WTC11 (cell line): Measurements from ENCODE around the gene CACNA2D3. TPM values are rescaled to one million over a fixed set of nuclear protein-coding genes. Genes with fewer than 3 reads are reported as not detected.

Experiments used
- ATAC-seq: fragments of 200-7000 bp; cut with Tn5 transposase; 2 replicates; pipeline ENCODE4 v1.10.0; 2021; ENCODE audit warnings: mild to moderate bottlenecking, moderate library complexity
- CTCF ChIA-PET: fragments of 300-600 bp; sonication (Branson Sonifier 250); formaldehyde crosslinking; loops from one replicate; lab custom pipeline; 2021; ENCODE audit warnings: antibody characterized with exemption; lab: Charles Lee
- POLR2A ChIA-PET: fragments of 350-600 bp; sonication (Branson Sonifier 250); formaldehyde crosslinking; loops from one replicate; lab custom pipeline; 2021; ENCODE audit warnings: antibody characterized with exemption; lab: Charles Lee
- DNase-seq: peaks from one replicate; pipeline ENCODE4 v3.0.0; 2021; ENCODE audit warnings: low spot score
- H3K27ac Mint-ChIP-seq: 2 replicates; pipeline ENCODE4 v1.8.0; 2021; ENCODE audit warnings: mixed read lengths
- H3K27me3 Mint-ChIP-seq: 2 replicates; pipeline ENCODE4 v1.8.0; 2021; ENCODE audit warnings: low read depth, mild to moderate bottlenecking, moderate library complexity, mixed read lengths
- H3K36me3 Mint-ChIP-seq: 2 replicates; pipeline ENCODE4 v1.8.0; 2021; ENCODE audit warnings: mixed read lengths
- H3K4me1 Mint-ChIP-seq: 2 replicates; pipeline ENCODE4 v1.8.0; 2022; ENCODE audit warnings: mixed read lengths
- H3K4me3 Mint-ChIP-seq: 2 replicates; pipeline ENCODE4 v1.8.0; 2021; ENCODE audit warnings: mild to moderate bottlenecking, moderate library complexity, mixed read lengths
- H3K9me3 Mint-ChIP-seq: 2 replicates; pipeline ENCODE4 v1.8.0; 2021; ENCODE audit warnings: mixed read lengths
- ELF4 ChIP-seq: sonication (generic); formaldehyde crosslinking; IDR thresholded peaks from 2 replicates; pipeline ENCODE4 v1.8.1; 2022; ENCODE audit warnings: low read depth, mild to moderate bottlenecking, moderate library complexity, missing genetic modification reagents
- ETV6 ChIP-seq: sonication (generic); formaldehyde crosslinking; IDR thresholded peaks from 2 replicates; pipeline ENCODE4 v1.8.1; 2022; ENCODE audit warnings: mild to moderate bottlenecking, missing genetic modification reagents
- GABPB1 ChIP-seq: sonication (generic); formaldehyde crosslinking; IDR thresholded peaks from 2 replicates; pipeline ENCODE4 v1.8.1; 2023; ENCODE audit warnings: mild to moderate bottlenecking, missing genetic modification reagents
- HMGA2 ChIP-seq: fragments of 250-450 bp; sonication (Bioruptor Pico); IDR thresholded peaks from 2 replicates; pipeline ENCODE4 v1.4.0; 2021; ENCODE audit warnings: mild to moderate bottlenecking, moderate library complexity
- IRF2 ChIP-seq: sonication (generic); formaldehyde crosslinking; IDR thresholded peaks from 2 replicates; pipeline ENCODE4 v1.8.0; 2022; ENCODE audit warnings: low read depth, missing genetic modification reagents, borderline replicate concordance
- KAT7 ChIP-seq: sonication (generic); formaldehyde crosslinking; IDR thresholded peaks from 2 replicates; pipeline ENCODE4 v1.8.1; 2023; ENCODE audit warnings: missing genetic modification reagents, mild to moderate bottlenecking, borderline replicate concordance
- NFE2L1 ChIP-seq: sonication (generic); formaldehyde crosslinking; IDR thresholded peaks from 2 replicates; pipeline ENCODE4 v1.8.1; 2023; ENCODE audit warnings: missing genetic modification reagents
- NFYB ChIP-seq: sonication (generic); formaldehyde crosslinking; conservative IDR thresholded peaks from 2 replicates; pipeline ENCODE4 v1.8.0; 2022; ENCODE audit warnings: low read depth, missing genetic modification reagents
- ZNF121 ChIP-seq: sonication (generic); formaldehyde crosslinking; IDR thresholded peaks from 2 replicates; pipeline ENCODE4 v1.8.0; 2023; ENCODE audit warnings: missing genetic modification reagents
- ZNF219 ChIP-seq: sonication (generic); formaldehyde crosslinking; IDR thresholded peaks from 2 replicates; pipeline ENCODE4 v1.8.0; 2023; ENCODE audit warnings: missing genetic modification reagents, mild to moderate bottlenecking, borderline replicate concordance
- ZNF317 ChIP-seq: sonication (generic); formaldehyde crosslinking; IDR thresholded peaks from 2 replicates; pipeline ENCODE4 v1.8.1; 2023; ENCODE audit warnings: low read depth, mild to moderate bottlenecking, moderate library complexity, missing genetic modification reagents, borderline replicate concordance
- ZNF396 ChIP-seq: fragments of 250-450 bp; sonication (Bioruptor Pico); IDR thresholded peaks from 2 replicates; pipeline ENCODE4 v1.8.0; 2021; ENCODE audit warnings: mild to moderate bottlenecking, moderate library complexity, borderline replicate concordance
- ZNF671 ChIP-seq: fragments of 250-450 bp; sonication (Bioruptor Pico); IDR thresholded peaks from 2 replicates; pipeline ENCODE4 v1.8.0; 2021; ENCODE audit warnings: mild to moderate bottlenecking
- total RNA-seq: library from RNA; stranded (reverse); gene quantifications from 3 replicates; pipeline ENCODE4 v1.2.3, GENCODE V29; 2021
- TF ChIP-seq, protein P1 (sequence below): fragments of 250-450 bp; sonication (Bioruptor Pico); conservative IDR thresholded peaks from 2 replicates; pipeline ENCODE4 v1.9.0; 2021; ENCODE audit warnings: mild to moderate bottlenecking
- TF ChIP-seq, protein P2 (sequence below): sonication (generic); formaldehyde crosslinking; IDR thresholded peaks from 2 replicates; pipeline ENCODE4 v1.8.1; 2023; ENCODE audit warnings: mild to moderate bottlenecking, missing genetic modification reagents, borderline replicate concordance
- TF ChIP-seq, protein P3 (sequence below): sonication (generic); formaldehyde crosslinking; IDR thresholded peaks from 2 replicates; pipeline ENCODE4 v1.8.0; 2022; ENCODE audit warnings: mild to moderate bottlenecking, missing genetic modification reagents
- TF ChIP-seq, protein P4 (sequence below): sonication (generic); formaldehyde crosslinking; IDR thresholded peaks from 2 replicates; pipeline ENCODE4 v1.8.0; 2023; ENCODE audit warnings: mild to moderate bottlenecking, missing genetic modification reagents
- TF ChIP-seq, protein P5 (sequence below): sonication (generic); formaldehyde crosslinking; IDR thresholded peaks from 2 replicates; pipeline ENCODE4 v1.8.1; 2022; ENCODE audit warnings: low read depth, missing genetic modification reagents, borderline replicate concordance
- TF ChIP-seq, protein P6 (sequence below): sonication (generic); formaldehyde crosslinking; IDR thresholded peaks from 2 replicates; pipeline ENCODE4 v1.8.1; 2022; ENCODE audit warnings: missing genetic modification reagents, borderline replicate concordance

The CACNA2D3 gene
- total RNA-seq, 1 experiment from 2014 or later, result 5.0 TPM

DNA sequence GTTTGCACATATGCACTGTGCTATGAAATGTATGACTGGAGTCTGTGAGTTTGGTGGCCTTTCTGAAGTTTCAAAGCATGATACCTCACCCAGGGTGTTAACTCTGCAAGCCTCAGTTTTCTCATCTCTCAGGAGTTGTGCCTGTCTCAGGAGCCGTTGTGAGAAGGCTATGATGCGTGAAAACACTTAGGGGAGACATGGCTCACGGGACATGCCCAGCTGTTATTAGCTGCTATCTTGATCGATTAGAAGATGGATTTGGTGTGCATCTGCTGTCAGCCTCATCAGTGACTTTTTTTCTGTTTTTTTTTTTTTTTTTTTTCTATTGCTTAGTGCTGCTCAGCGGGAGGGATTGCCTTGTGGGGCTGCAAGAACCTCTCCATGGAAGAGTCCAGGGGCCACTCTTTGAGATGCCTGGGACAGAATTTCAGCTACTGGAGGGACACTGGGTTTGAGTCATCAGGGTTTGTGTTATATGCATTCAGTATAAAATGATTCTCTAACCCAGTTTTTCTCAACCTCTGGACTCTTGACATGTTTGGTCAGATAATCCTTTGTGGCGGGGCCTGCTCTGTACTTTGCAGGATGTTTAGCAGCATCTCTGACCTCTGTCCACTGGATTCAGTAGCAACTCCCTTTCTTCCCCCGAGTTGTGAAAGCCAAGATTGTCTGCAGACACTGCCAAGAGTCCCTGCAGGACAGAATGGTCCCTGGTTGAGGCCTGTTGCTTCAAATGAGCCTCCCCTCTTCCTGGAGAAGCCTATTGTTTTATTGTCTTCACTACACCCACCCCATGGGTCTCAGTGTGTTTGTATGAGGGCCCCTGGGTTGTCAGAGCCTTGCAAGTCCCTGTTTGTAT, 181.4 kb downstream of the CACNA2D3 start (continued):
- TF ChIP-seq, protein P1, sequence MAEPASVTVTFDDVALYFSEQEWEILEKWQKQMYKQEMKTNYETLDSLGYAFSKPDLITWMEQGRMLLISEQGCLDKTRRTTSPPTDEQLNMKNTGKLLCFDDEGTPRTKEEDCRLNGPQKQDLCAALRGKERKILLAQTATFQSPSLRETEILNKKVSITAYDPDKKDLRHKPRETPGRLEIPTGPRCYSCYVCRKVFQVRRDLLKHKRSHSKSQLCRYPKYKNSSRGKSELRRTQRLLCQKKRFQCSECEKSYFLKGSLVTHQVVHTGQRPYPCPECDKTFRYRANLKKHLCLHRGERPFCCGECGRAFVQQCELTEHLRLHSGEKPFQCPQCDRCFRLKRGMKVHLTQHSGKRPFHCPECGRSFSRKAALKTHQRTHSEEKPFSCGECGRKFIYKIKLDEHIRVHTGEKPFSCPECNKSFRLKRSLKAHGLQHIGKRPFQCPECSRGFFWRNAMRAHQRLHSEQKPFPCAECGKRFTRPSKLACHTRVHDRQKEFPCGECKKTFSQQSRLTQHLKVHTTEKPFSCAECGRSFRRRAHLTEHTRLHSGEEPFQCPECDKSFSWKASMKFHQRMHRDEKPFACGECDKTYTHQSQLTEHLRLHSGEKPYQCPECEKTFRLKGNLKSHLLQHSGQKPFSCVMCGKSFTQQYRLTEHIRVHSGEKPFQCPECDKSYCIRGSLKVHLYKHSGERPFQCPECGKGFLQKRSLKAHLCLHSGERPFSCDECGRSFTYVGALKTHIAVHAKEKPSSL, result no peak
- no peak for TF ChIP-seq NFE2L1
- TF ChIP-seq, protein P2, sequence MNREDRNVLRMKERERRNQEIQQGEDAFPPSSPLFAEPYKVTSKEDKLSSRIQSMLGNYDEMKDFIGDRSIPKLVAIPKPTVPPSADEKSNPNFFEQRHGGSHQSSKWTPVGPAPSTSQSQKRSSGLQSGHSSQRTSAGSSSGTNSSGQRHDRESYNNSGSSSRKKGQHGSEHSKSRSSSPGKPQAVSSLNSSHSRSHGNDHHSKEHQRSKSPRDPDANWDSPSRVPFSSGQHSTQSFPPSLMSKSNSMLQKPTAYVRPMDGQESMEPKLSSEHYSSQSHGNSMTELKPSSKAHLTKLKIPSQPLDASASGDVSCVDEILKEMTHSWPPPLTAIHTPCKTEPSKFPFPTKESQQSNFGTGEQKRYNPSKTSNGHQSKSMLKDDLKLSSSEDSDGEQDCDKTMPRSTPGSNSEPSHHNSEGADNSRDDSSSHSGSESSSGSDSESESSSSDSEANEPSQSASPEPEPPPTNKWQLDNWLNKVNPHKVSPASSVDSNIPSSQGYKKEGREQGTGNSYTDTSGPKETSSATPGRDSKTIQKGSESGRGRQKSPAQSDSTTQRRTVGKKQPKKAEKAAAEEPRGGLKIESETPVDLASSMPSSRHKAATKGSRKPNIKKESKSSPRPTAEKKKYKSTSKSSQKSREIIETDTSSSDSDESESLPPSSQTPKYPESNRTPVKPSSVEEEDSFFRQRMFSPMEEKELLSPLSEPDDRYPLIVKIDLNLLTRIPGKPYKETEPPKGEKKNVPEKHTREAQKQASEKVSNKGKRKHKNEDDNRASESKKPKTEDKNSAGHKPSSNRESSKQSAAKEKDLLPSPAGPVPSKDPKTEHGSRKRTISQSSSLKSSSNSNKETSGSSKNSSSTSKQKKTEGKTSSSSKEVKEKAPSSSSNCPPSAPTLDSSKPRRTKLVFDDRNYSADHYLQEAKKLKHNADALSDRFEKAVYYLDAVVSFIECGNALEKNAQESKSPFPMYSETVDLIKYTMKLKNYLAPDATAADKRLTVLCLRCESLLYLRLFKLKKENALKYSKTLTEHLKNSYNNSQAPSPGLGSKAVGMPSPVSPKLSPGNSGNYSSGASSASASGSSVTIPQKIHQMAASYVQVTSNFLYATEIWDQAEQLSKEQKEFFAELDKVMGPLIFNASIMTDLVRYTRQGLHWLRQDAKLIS (CRISPR knock-in tag), result no peak
- no peak for TF ChIP-seq IRF2 (CRISPR knock-in tag)
- TF ChIP-seq, protein P3, sequence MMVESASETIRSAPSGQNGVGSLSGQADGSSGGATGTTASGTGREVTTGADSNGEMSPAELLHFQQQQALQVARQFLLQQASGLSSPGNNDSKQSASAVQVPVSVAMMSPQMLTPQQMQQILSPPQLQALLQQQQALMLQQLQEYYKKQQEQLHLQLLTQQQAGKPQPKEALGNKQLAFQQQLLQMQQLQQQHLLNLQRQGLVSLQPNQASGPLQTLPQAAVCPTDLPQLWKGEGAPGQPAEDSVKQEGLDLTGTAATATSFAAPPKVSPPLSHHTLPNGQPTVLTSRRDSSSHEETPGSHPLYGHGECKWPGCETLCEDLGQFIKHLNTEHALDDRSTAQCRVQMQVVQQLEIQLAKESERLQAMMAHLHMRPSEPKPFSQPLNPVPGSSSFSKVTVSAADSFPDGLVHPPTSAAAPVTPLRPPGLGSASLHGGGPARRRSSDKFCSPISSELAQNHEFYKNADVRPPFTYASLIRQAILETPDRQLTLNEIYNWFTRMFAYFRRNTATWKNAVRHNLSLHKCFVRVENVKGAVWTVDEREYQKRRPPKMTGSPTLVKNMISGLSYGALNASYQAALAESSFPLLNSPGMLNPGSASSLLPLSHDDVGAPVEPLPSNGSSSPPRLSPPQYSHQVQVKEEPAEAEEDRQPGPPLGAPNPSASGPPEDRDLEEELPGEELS (CRISPR knock-in tag), result no peak
- TF ChIP-seq KAT7 (CRISPR knock-in tag), result no peak
- no peak for TF ChIP-seq NFYB
- no peak for TF ChIP-seq ZNF219 (CRISPR knock-in tag)
- TF ChIP-seq ETV6 (CRISPR knock-in tag), result no peak

DNA sequence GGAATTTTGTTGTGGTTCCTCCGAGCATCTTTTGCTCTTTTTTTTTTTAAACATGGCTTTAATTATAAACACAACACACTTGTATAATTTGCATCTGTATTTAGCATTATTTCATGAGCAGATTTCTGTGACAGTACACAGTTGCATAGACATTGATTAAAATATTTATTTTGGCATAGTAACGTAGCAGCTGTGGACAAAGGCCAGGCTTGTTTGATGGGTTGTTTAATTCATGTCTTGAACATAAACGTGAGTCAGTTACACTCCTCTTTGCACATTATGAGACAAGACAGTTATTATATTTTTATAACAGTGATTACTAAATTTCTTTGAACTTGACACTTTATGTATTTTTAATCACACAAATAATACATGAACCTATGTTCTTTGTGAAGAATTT, 182.5 kb downstream of the CACNA2D3 start:
- ChIA-PET CTCF (no interaction called here), POLR2A (no interaction called here)
- no peaks in the 10 kb centered on the region for H3K27me3 Mint-ChIP-seq
- TF ChIP-seq HMGA2 (CRISPR knock-in tag) (no peak), ELF4 (no peak), ZNF121 (no peak), ZNF396 (CRISPR knock-in tag) (no peak), ZNF671 (CRISPR knock-in tag) (no peak), GABPB1 (CRISPR knock-in tag) (no peak), ZNF317 (CRISPR knock-in tag) (no peak)
- TF ChIP-seq, protein P4, sequence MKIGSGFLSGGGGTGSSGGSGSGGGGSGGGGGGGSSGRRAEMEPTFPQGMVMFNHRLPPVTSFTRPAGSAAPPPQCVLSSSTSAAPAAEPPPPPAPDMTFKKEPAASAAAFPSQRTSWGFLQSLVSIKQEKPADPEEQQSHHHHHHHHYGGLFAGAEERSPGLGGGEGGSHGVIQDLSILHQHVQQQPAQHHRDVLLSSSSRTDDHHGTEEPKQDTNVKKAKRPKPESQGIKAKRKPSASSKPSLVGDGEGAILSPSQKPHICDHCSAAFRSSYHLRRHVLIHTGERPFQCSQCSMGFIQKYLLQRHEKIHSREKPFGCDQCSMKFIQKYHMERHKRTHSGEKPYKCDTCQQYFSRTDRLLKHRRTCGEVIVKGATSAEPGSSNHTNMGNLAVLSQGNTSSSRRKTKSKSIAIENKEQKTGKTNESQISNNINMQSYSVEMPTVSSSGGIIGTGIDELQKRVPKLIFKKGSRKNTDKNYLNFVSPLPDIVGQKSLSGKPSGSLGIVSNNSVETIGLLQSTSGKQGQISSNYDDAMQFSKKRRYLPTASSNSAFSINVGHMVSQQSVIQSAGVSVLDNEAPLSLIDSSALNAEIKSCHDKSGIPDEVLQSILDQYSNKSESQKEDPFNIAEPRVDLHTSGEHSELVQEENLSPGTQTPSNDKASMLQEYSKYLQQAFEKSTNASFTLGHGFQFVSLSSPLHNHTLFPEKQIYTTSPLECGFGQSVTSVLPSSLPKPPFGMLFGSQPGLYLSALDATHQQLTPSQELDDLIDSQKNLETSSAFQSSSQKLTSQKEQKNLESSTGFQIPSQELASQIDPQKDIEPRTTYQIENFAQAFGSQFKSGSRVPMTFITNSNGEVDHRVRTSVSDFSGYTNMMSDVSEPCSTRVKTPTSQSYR (CRISPR knock-in tag), result no peak
- TF ChIP-seq, protein P5, sequence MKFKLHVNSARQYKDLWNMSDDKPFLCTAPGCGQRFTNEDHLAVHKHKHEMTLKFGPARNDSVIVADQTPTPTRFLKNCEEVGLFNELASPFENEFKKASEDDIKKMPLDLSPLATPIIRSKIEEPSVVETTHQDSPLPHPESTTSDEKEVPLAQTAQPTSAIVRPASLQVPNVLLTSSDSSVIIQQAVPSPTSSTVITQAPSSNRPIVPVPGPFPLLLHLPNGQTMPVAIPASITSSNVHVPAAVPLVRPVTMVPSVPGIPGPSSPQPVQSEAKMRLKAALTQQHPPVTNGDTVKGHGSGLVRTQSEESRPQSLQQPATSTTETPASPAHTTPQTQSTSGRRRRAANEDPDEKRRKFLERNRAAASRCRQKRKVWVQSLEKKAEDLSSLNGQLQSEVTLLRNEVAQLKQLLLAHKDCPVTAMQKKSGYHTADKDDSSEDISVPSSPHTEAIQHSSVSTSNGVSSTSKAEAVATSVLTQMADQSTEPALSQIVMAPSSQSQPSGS (CRISPR knock-in tag), result no peak
- TF ChIP-seq, protein P3 (CRISPR knock-in tag), result no peak
- TF ChIP-seq, protein P6, sequence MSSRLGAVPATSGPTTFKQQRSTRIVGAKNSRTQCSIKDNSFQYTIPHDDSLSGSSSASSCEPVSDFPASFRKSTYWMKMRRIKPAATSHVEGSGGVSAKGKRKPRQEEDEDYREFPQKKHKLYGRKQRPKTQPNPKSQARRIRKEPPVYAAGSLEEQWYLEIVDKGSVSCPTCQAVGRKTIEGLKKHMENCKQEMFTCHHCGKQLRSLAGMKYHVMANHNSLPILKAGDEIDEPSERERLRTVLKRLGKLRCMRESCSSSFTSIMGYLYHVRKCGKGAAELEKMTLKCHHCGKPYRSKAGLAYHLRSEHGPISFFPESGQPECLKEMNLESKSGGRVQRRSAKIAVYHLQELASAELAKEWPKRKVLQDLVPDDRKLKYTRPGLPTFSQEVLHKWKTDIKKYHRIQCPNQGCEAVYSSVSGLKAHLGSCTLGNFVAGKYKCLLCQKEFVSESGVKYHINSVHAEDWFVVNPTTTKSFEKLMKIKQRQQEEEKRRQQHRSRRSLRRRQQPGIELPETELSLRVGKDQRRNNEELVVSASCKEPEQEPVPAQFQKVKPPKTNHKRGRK (CRISPR knock-in tag), result no peak

More for the DNA sequence above, 182.5 kb downstream of the CACNA2D3 start:
- ATAC-seq, result no peak
- Mint-ChIP-seq H3K4me1 (peaks cover 8% of the 10 kb centered on the region), H3K27ac (no peak overlapping the region), H3K36me3 (no peaks in the 10 kb centered on the region), H3K4me3 (no peak overlapping the region), H3K9me3 (no peaks in the 10 kb centered on the region)
- no peak for DNase-seq
